Dendritic cell treated with granulocyte-macrophage colony-stimulating factor and Interleukin-4, amounts not matched to agents 40 ng/mL and 50 ng/mL, for 4 days (primary cell): ENCODE results near the gene APOBEC3G.

ENCODE experiments used
- H3K27ac Mint-ChIP-seq: one replicate; pipeline ENCODE4 v1.8.0; 2022; ENCODE audit warnings: mild to moderate bottlenecking, mixed read lengths
- H3K27me3 Mint-ChIP-seq: one replicate; pipeline ENCODE4 v1.8.0; 2022; ENCODE audit warnings: mild to moderate bottlenecking, mixed read lengths
- H3K36me3 Mint-ChIP-seq: one replicate; pipeline ENCODE4 v1.8.0; 2022; ENCODE audit warnings: low read depth, mixed read lengths
- H3K4me1 Mint-ChIP-seq: one replicate; pipeline ENCODE4 v1.8.0; 2022; ENCODE audit warnings: low read depth, mixed read lengths
- H3K4me3 Mint-ChIP-seq: one replicate; pipeline ENCODE4 v1.8.0; 2022; ENCODE audit warnings: mild to moderate bottlenecking, moderate library complexity, mixed read lengths
- H3K9me3 Mint-ChIP-seq: one replicate; pipeline ENCODE4 v1.8.0; 2022; ENCODE audit warnings: mixed read lengths
- intact Hi-C: fragments of 100-400 bp; cut with micrococcal nuclease; formaldehyde crosslinking; loops from one replicate; pipeline ENCODE4 v1.15.0; 2022

Gene APOBEC3G

DNA sequence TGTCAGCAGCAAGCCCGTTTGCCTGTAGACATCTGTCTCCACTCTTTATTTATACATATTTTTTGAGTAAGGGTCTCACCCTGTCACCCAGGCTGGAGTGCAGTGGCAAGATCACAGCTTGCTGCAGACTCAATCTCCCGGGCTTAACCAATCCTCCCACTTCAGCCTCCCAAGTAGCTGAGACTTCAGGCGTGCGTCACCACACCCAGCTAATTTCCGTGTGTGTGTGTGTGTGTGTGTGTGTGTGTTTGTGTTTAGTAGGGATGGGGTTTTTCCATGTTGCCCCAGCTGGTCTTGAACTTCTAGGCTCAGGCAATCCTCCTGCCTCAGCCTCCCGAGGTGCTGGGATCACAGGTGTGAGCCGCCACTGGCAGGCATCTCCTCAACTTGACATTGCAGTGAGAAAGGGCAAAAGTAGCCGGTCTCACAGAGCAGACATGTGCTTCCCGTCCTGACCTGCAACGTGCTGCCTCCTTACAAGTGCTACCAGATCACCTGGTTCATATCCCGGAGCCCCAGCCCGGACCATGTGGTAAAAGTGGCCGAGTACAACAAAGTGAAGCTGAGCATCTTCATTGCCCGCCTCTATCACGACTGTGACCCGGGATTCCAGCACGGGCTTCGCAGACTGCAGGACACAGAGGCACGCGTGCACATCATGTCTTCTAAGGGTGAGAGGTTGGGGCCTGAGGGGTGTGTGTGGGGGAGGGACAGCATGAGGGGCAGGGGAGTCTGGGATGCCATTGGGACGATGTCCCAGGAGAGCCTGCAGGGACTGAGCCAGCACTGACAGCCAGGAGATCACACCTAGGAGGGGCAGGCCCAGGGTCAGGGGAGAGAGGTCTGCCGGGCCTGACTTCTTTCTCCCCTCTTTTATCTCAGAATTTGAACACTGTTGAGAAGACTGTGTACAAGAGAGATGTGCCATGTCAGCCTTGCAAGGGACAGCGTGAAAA is 14.3 kb downstream of the APOBEC3G start:
- intact Hi-C loops: no loop called here
- H3K4me1 Mint-ChIP-seq: peaks cover 40% of the 10 kb centered on the region
- no peak overlapping the region for H3K4me3 Mint-ChIP-seq
- H3K9me3 Mint-ChIP-seq: no peaks in the 10 kb centered on the region
- peaks cover 38% of the 10 kb centered on the region for H3K27me3 Mint-ChIP-seq
- H3K27ac Mint-ChIP-seq: no peak overlapping the region
- H3K36me3 Mint-ChIP-seq: no peaks in the 10 kb centered on the region

DNA sequence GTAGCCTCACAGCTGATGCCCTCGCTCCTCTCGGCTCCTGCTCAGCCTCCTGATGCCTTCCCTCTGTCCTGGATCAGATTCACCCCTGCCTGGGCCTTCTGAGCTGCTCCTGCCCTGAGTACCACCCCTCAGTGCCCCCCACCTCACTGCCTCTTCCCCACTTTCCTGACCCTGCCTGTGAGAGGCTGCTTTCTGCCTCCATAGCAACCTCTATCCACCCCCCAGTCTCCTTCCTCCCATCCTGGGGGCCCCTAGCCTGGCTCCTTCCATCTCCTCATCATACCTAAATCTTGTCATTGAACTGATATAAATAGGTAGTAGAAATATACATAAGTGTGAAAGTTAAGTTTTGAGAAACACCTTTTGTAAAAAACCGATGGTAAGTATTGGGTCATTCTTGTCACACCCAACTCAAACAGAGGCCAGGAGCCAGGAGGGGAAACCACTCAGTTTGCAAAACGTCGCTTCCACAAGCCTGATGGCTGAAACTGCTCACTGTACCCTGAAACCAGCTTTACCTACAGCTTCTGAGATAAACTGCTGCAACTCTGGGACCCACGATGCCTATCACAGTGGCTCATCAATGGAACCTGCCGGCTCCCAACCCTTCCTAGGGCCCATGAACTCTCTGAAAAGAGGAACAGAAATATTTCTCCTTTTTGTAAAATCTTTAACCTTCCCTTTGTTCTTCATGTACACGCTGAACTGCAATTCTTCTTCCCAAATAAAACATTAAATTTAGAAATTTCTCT is 15.2 kb downstream of the APOBEC3G start:
- Mint-ChIP-seq H3K4me1 (peaks cover 47% of the 10 kb centered on the region), H3K27ac (no peak overlapping the region), H3K36me3 (no peaks in the 10 kb centered on the region), H3K9me3 (no peaks in the 10 kb centered on the region), H3K4me3 (no peak overlapping the region), H3K27me3 (peaks cover 38% of the 10 kb centered on the region)
- intact Hi-C loops: no loop called here

DNA sequence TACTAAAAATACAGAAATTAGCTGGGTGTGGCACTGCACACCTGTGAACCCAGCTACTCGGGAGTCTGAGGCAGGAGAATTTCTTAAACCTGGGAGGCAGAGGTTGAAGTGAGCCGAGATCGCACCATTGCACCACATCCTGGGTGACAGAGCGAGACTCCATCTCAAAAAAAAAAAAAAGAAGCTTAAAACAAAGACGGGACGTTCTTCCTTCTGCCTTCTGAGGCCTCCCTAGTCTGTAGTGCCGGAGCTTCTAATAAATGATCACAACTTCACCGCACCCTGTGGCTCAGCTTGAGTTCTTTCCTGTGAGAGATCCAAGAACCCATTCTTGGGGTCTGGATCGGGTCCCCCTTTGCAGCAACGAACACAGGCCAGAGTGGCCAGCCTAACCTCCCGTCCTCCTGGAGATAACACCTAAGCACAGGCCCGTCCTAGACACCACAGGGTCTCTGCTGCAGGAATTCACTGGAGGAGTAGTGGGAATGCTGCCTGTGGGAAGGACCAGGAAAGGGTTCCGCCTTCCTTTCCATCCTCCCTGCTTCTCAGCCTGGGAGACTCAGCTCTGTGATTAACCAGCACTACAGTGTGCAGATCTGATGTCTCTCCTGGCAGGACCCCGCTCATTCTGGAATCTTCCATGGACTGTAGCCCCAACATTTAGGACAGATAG is 17.8 kb downstream of the APOBEC3G start:
- Mint-ChIP-seq H3K4me3 (no peak overlapping the region), H3K36me3 (no peaks in the 10 kb centered on the region), H3K4me1 (peaks cover 61% of the 10 kb centered on the region), H3K27me3 (peaks cover 34% of the 10 kb centered on the region), H3K27ac (no peak overlapping the region), H3K9me3 (no peaks in the 10 kb centered on the region)
- intact Hi-C loops: no loop called here

DNA sequence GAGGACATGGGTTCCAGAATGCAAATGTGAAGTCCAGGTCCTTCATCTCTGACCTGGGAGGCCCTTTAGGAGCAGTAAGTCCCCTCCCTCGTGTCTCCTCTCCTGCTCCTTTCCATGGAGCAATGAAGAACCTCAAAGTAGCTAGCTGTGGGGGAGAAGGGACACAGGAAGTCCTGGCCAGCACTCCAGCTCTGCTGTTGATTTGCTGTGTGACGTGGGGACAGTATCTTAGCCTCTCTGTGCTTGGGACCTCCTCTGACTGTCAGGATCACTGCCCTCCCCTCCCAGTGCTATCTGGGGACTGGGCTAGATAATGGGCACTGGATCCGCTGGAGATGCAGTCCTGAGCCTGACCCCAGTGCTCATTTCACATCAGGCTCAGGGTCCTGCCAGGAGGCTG is 18.9 kb downstream of the APOBEC3G start:
- Mint-ChIP-seq H3K27ac (peak overlapping the region; percentile 34), H3K36me3 (no peaks in the 10 kb centered on the region), H3K9me3 (no peaks in the 10 kb centered on the region), H3K4me3 (no peak overlapping the region), H3K4me1 (peaks cover 50% of the 10 kb centered on the region), H3K27me3 (peaks cover 28% of the 10 kb centered on the region)
- intact Hi-C loops: no loop called here

DNA sequence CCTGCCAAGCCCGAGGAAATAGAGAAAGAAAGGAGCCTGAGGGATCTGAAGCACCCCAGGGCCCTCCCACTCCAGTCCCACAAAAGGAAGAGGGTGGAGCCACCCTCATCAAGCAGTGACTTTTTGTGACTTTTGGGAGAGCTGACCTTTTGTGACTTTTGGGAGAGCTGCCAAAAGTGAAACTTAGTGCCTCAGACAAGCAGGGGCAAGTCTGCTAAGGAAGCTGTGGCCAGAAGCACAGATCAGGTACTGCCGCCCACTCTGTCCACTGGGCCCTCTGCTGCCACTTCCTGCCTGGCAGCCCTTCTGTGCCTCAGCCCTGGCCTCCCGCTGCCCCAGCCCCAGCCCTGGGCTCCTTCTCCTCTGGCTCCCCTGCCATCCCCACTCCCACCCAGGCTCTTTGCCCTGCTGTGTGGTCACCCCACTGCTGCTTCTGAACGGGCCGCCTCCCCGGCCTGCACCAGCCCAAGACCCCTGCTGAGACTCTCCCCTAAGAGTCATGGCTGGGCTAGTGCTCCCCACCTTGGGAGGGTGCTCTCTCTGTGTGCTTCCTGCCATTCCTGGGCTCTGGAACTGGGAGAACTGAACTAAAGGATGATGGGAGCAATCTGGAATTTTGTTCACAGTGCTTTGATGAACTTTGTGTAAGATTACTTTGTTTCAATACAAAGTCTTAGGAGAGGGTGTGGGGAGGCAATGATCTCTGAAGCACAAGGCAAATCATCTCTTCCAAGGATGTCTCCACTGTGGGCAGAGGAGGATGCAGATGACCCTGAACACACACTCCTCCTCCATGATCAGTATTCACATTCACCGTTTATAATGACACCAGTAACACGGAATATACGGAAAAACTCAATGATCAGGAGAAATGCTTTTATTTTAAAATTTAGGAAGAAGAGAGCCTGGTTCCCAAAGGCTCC is 20.3 kb downstream of the APOBEC3G start, which contains the start of gene APOBEC3H:
Gene APOBEC3H (plus strand): TSS at position 147 of the 923 bp plus-strand sequence. CDS start 3,035 bp downstream, outside the sequence.
- Mint-ChIP-seq H3K9me3 (no peaks in the 10 kb centered on the region), H3K27me3 (peaks cover 22% of the 10 kb centered on the region), H3K4me3 (peak within 1 kb of the TSS; percentile 37), H3K36me3 (no peaks in the 10 kb centered on the region), H3K27ac (peak within 1 kb of the TSS; percentile 52), H3K4me1 (peaks cover 43% of the 10 kb centered on the region)
- intact Hi-C loops: no loop called here

DNA sequence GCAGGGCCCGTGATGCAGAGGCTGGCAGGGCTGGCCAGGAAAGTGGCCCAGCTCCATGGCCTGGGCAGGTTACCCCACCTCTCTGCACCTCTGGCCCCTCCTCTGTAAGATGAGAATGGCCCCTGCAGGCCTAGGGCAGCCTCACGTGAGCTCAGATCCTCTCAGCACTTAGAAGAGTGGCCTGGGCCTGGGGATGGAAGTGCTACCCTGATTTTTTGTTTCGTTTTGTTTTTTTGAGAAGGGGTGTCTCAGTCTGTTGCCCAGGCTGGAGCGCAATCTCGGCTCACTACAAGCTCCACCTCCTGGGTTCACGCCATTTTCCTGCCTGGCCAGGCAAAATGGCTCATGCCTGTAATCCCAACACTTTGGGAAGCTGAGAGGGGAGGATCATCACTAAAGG is 21.0 kb downstream of the APOBEC3G start:
- peaks cover 25% of the 10 kb centered on the region for H3K27me3 Mint-ChIP-seq
- H3K9me3 Mint-ChIP-seq: no peaks in the 10 kb centered on the region
- H3K4me3 Mint-ChIP-seq: no peak overlapping the region
- no peak overlapping the region for H3K27ac Mint-ChIP-seq
- intact Hi-C loops: no loop called here
- H3K4me1 Mint-ChIP-seq: peaks cover 36% of the 10 kb centered on the region
- no peaks in the 10 kb centered on the region for H3K36me3 Mint-ChIP-seq

DNA sequence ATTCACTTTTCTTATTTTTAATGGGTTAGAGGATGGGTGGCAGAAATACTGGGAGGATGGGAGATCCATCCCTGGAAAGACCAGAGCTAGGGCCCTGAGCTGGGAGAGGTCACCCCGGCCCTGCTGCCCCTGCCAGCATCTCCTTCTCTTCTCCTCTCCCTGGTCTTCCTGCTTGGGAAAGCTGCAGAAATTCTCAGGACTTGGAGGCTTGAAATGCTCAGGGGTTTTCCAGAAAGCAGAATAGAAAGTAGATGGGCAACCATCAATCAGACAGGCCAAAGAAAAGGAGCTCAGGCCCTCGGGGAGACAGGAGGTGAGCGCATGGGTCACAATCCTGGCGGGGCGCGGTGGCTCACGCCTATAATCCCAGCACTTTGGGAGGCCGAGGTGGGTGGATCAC is 21.5 kb downstream of the APOBEC3G start:
- no peak overlapping the region for H3K27ac Mint-ChIP-seq
- H3K9me3 Mint-ChIP-seq: no peaks in the 10 kb centered on the region
- H3K36me3 Mint-ChIP-seq: no peaks in the 10 kb centered on the region
- peaks cover 36% of the 10 kb centered on the region for H3K4me1 Mint-ChIP-seq
- peaks cover 25% of the 10 kb centered on the region for H3K27me3 Mint-ChIP-seq
- intact Hi-C loops: no loop called here
- H3K4me3 Mint-ChIP-seq: no peak overlapping the region

DNA sequence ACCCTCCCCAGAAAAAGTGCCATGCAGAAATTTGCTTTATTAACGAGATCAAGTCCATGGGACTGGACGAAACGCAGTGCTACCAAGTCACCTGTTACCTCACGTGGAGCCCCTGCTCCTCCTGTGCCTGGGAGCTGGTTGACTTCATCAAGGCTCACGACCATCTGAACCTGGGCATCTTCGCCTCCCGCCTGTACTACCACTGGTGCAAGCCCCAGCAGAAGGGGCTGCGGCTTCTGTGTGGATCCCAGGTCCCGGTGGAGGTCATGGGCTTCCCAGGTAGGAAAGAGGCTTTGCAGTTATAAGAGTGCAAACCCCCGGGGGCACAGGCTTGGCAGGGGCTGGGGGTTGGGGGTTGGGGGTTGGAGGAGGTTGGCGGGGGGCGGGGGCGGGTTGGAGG is 24.2 kb downstream of the APOBEC3G start:
- H3K4me3 Mint-ChIP-seq: no peak overlapping the region
- intact Hi-C loops: no loop called here
- H3K27me3 Mint-ChIP-seq: peaks cover 16% of the 10 kb centered on the region
- peaks cover 28% of the 10 kb centered on the region for H3K4me1 Mint-ChIP-seq
- H3K27ac Mint-ChIP-seq: no peak overlapping the region
- H3K36me3 Mint-ChIP-seq: no peaks in the 10 kb centered on the region
- H3K9me3 Mint-ChIP-seq: no peaks in the 10 kb centered on the region

DNA sequence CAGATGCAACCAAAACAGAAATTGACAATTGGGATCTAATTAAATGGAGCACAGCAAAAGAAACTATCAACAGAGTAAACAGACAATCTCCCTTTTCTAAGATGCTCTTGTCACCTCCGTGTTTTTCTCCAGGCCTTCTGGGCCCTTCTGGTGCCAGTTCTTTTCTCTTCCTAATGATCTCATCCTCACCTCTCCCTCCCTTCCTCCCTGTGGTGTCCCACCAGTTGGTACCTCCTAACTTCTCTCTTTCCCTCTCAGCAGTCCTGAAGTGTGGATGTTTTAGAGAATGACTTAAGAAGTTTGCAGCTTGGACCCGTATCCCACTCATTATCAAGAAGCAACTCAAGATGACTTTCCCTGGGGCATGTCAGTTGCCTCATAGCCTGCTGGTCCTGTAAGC is 26.4 kb downstream of the APOBEC3G start:
- Mint-ChIP-seq H3K27ac (no peak overlapping the region), H3K4me1 (peaks cover 12% of the 10 kb centered on the region), H3K4me3 (no peak overlapping the region), H3K27me3 (peaks cover 16% of the 10 kb centered on the region), H3K9me3 (no peaks in the 10 kb centered on the region), H3K36me3 (no peaks in the 10 kb centered on the region)
- intact Hi-C loops: no loop called here

DNA sequence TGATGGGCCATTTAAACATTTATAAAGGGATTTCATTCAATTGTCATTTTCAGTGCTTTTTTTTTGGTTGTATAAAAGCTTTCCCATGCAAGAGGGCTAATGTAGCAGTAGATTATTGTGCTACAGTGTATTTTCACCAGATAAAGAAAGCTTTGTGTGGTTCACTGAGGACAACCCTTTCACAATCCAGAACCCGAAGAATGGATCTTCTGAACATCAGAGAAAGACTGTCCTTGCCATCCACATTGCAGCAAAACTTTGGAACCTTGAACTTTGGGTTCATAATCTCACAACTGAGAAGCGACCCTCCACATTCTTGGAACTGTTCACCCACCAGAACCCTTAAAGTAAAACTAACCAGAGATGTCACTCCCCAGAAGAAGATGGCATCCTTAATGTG is 29.3 kb downstream of the APOBEC3G start:
- intact Hi-C loops: no loop called here
- H3K4me3 Mint-ChIP-seq: no peak overlapping the region
- no peaks in the 10 kb centered on the region for H3K36me3 Mint-ChIP-seq
- H3K27ac Mint-ChIP-seq: no peak overlapping the region
- H3K27me3 Mint-ChIP-seq: peaks cover 27% of the 10 kb centered on the region
- no peaks in the 10 kb centered on the region for H3K9me3 Mint-ChIP-seq
- H3K4me1 Mint-ChIP-seq: peaks cover 6% of the 10 kb centered on the region

DNA sequence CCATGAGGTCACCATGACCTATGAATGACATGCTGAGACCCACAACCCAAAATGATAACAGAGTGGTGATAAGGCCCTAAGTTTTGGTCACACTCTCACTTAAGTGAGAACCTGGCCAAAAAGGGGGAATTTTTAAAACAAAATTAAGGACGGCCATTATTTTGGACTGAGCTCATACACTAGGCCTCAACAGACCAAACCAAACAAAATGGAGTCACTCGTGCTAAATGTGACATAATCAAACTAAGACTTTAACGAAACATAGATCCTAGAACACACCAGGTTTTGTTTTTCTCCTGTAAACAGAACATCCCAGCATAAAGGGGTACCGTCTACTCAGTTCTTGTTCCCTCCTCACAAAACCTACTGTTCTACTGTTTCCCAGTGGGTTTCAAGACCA is 31.4 kb downstream of the APOBEC3G start:
- H3K4me3 Mint-ChIP-seq: no peak overlapping the region
- H3K9me3 Mint-ChIP-seq: no peaks in the 10 kb centered on the region
- peaks cover 7% of the 10 kb centered on the region for H3K4me1 Mint-ChIP-seq
- H3K36me3 Mint-ChIP-seq: no peaks in the 10 kb centered on the region
- intact Hi-C loops: no loop called here
- H3K27me3 Mint-ChIP-seq: peaks cover 24% of the 10 kb centered on the region
- no peak overlapping the region for H3K27ac Mint-ChIP-seq

DNA sequence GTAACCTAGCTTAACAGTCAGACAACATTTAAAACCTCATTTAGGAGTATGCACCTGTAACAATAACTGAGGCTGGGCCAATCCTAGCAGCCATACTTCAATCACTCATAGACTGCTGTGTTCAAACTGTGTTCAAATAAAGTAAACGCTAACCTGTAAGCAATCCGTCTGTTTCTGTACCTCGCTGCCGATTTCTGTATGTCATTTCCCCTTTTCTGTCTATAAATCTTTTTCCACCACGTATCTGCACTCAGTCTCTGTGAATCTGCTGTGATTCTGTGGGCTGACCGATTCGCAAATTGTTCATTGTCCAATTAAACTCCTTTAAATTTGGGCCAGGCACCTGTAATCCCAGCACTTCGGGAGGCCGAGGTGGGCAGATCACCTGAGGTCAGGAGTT is 32.3 kb downstream of the APOBEC3G start:
- Mint-ChIP-seq H3K9me3 (no peaks in the 10 kb centered on the region), H3K4me1 (peaks cover 12% of the 10 kb centered on the region), H3K4me3 (no peak overlapping the region), H3K27ac (no peak overlapping the region), H3K36me3 (no peaks in the 10 kb centered on the region), H3K27me3 (peaks cover 30% of the 10 kb centered on the region)
- intact Hi-C loops: no loop called here
